ENCODE data around the gene C13orf42. TPM values are rescaled to one million over a fixed set of nuclear protein-coding genes. Genes with fewer than 3 reads are reported as not detected.

The C13orf42 gene
- polyA plus RNA-seq, 1 donor from 2014 or later: not detected

DNA sequence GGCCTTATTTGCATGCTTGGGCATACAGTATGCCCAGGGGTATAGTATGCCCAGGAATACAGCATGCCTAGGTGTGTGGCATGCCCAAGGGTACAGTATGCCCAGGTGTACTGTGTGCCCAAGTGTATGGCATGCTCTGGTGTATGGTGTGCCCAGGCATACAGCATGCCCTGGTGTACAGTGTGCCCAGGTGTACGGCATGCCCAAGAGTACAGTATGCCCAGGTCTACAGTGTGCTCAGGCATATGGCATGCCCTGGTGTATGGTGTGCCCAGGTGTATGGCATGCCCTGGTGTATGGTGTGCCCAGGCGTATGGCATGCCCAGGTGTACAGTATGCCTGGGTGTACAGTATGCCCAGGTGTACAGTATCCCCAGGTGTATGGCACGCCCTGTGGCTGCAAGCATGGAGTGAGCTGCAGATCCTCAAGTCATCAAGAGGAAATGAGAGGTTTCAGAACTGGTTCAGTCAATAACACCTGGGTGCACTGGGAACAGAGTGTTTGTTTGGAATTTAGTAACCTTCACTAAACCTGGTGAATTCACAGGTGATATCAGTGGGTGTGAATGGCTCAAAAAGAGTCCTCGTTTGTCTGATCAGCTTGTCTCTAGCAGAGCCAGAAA, 7.8 kb upstream of the C13orf42 start:
- H3K27me3 ChIP-seq (ENCODE audit: insufficient read depth, low read depth, low read length): no peaks in the 10 kb centered on the region
- H3K9ac ChIP-seq (ENCODE audit: low read length): no peak overlapping the region
- H3K79me2 ChIP-seq (replicated peaks; ENCODE audit: insufficient read depth, low read length): no peaks in the 10 kb centered on the region
- H3F3A ChIP-seq (ENCODE audit: insufficient read depth, low read length, poor library complexity, severe bottlenecking): no peaks in the 10 kb centered on the region
- H4K20me1 ChIP-seq (ENCODE audit: insufficient read depth): no peaks in the 10 kb centered on the region
- H3K9me2 ChIP-seq (ENCODE audit: insufficient read depth, low read length): no peaks in the 10 kb centered on the region
- no peaks in the 10 kb centered on the region for H3K9me3 ChIP-seq (ENCODE audit: low read length)
- H3K4me3 ChIP-seq (ENCODE audit: low read length): no peak overlapping the region
- H2AFZ ChIP-seq (ENCODE audit: low read depth, low read length): no peak overlapping the region
- H3K36me3 ChIP-seq (ENCODE audit: insufficient read depth, low read length): no peaks in the 10 kb centered on the region
- TF ChIP-seq EP300 (conservative IDR thresholded peaks at IDR 0.05; ENCODE audit: poor library complexity, severe bottlenecking) (no peak), EZH2 (IDR thresholded peaks at IDR 0.05; ENCODE audit: borderline replicate concordance, insufficient read depth, low read length, poor library complexity, severe bottlenecking) (no peak), CTCF (IDR thresholded peaks at IDR 0.05; ENCODE audit: poor library complexity, severe bottlenecking) (no peak), SMC3 (conservative IDR thresholded peaks at IDR 0.05; ENCODE audit: poor library complexity) (no peak), TAF1 (IDR thresholded peaks at IDR 0.05; ENCODE audit: low read depth) (no peak), POLR2AphosphoS5 (IDR thresholded peaks at IDR 0.05) (no peak), MXI1 (conservative IDR thresholded peaks at IDR 0.05; ENCODE audit: poor library complexity, severe bottlenecking) (no peak), RAD21 (conservative IDR thresholded peaks at IDR 0.05) (no peak)
- TF ChIP-seq, protein P1, sequence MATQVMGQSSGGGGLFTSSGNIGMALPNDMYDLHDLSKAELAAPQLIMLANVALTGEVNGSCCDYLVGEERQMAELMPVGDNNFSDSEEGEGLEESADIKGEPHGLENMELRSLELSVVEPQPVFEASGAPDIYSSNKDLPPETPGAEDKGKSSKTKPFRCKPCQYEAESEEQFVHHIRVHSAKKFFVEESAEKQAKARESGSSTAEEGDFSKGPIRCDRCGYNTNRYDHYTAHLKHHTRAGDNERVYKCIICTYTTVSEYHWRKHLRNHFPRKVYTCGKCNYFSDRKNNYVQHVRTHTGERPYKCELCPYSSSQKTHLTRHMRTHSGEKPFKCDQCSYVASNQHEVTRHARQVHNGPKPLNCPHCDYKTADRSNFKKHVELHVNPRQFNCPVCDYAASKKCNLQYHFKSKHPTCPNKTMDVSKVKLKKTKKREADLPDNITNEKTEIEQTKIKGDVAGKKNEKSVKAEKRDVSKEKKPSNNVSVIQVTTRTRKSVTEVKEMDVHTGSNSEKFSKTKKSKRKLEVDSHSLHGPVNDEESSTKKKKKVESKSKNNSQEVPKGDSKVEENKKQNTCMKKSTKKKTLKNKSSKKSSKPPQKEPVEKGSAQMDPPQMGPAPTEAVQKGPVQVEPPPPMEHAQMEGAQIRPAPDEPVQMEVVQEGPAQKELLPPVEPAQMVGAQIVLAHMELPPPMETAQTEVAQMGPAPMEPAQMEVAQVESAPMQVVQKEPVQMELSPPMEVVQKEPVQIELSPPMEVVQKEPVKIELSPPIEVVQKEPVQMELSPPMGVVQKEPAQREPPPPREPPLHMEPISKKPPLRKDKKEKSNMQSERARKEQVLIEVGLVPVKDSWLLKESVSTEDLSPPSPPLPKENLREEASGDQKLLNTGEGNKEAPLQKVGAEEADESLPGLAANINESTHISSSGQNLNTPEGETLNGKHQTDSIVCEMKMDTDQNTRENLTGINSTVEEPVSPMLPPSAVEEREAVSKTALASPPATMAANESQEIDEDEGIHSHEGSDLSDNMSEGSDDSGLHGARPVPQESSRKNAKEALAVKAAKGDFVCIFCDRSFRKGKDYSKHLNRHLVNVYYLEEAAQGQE (IDR thresholded peaks at IDR 0.05; ENCODE audit: borderline replicate concordance): no peak
- H3K4me2 ChIP-seq (ENCODE audit: low read length): no peak overlapping the region
- no peak overlapping the region for H3K27ac ChIP-seq (ENCODE audit: low read length)

GRCh38 chr13:51113969-51114368, 2.9 kb upstream of the C13orf42 start:
- Histone ChIP-seq H3K79me2 (replicated peaks; ENCODE audit: insufficient read depth, low read length) (no peaks in the 10 kb centered on the region), H3F3A (ENCODE audit: insufficient read depth, low read length, poor library complexity, severe bottlenecking) (no peaks in the 10 kb centered on the region), H3K4me3 (ENCODE audit: low read length) (no peak overlapping the region), H3K9me2 (ENCODE audit: insufficient read depth, low read length) (no peaks in the 10 kb centered on the region), H3K36me3 (ENCODE audit: insufficient read depth, low read length) (no peaks in the 10 kb centered on the region), H3K9ac (ENCODE audit: low read length) (no peak overlapping the region), H3K9me3 (ENCODE audit: low read length) (no peaks in the 10 kb centered on the region), H4K20me1 (ENCODE audit: insufficient read depth) (no peaks in the 10 kb centered on the region), H3K27ac (ENCODE audit: low read length) (no peak overlapping the region), H3K27me3 (ENCODE audit: insufficient read depth, low read depth, low read length) (no peaks in the 10 kb centered on the region), H2AFZ (ENCODE audit: low read depth, low read length) (no peak overlapping the region), H3K4me2 (ENCODE audit: low read length) (no peak overlapping the region)
- TF ChIP-seq EP300 (conservative IDR thresholded peaks at IDR 0.05; ENCODE audit: poor library complexity, severe bottlenecking): no peak
- no peak for TF ChIP-seq RAD21 (conservative IDR thresholded peaks at IDR 0.05)
- no peak for TF ChIP-seq EZH2 (IDR thresholded peaks at IDR 0.05; ENCODE audit: borderline replicate concordance, insufficient read depth, low read length, poor library complexity, severe bottlenecking)
- no peak for TF ChIP-seq CTCF (IDR thresholded peaks at IDR 0.05; ENCODE audit: poor library complexity, severe bottlenecking)
- TF ChIP-seq, protein P1 (IDR thresholded peaks at IDR 0.05; ENCODE audit: borderline replicate concordance): no peak
- TF ChIP-seq SMC3 (conservative IDR thresholded peaks at IDR 0.05; ENCODE audit: poor library complexity): no peak
- no peak for TF ChIP-seq MXI1 (conservative IDR thresholded peaks at IDR 0.05; ENCODE audit: poor library complexity, severe bottlenecking)
- TF ChIP-seq TAF1 (IDR thresholded peaks at IDR 0.05; ENCODE audit: low read depth): no peak
- no peak for TF ChIP-seq POLR2AphosphoS5 (IDR thresholded peaks at IDR 0.05)
